ENCODE measurements around the gene PHACTR1.

DNA sequence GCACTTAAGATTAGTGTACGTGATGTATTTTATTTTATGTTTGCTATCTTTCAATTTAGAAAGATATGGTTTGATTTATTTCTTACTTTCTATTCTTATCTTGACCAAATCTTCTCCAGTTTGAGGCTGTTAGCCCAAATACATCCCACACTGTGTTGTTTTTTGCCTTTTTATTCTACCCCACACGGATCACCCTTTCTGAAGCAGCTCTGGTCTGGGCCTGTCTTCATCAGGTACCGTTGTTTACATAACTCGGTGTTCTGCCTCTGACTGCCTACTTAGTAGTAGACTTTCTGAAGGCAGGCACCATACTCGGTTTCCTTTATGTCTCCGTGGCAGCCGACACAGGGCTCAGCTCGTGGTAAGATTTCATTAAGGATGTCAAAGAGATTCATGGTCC, 95.0 kb downstream of the PHACTR1 start:
- TF ChIP-seq, protein P1, sequence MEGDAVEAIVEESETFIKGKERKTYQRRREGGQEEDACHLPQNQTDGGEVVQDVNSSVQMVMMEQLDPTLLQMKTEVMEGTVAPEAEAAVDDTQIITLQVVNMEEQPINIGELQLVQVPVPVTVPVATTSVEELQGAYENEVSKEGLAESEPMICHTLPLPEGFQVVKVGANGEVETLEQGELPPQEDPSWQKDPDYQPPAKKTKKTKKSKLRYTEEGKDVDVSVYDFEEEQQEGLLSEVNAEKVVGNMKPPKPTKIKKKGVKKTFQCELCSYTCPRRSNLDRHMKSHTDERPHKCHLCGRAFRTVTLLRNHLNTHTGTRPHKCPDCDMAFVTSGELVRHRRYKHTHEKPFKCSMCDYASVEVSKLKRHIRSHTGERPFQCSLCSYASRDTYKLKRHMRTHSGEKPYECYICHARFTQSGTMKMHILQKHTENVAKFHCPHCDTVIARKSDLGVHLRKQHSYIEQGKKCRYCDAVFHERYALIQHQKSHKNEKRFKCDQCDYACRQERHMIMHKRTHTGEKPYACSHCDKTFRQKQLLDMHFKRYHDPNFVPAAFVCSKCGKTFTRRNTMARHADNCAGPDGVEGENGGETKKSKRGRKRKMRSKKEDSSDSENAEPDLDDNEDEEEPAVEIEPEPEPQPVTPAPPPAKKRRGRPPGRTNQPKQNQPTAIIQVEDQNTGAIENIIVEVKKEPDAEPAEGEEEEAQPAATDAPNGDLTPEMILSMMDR (conservative IDR thresholded peaks at IDR 0.05; ENCODE audit: low read depth, low read length) = no peak
- TF ChIP-seq POLR2A (IDR thresholded peaks at IDR 0.05; ENCODE audit: low read depth, low read length) = no peak
